C4-2B (cell line): ENCODE results near the gene KATNAL1.

Experiments used
- ZFX ChIP-seq: fragments of 450-650 bp; IDR thresholded peaks from 2 replicates; pipeline ENCODE4 v1.6.1; 2017
- TF ChIP-seq, protein P1 (sequence below): fragments of 450-650 bp; conservative IDR thresholded peaks from 2 replicates; pipeline ENCODE4 v1.5.1; 2017; ENCODE audit warnings: mild to moderate bottlenecking

DNA sequence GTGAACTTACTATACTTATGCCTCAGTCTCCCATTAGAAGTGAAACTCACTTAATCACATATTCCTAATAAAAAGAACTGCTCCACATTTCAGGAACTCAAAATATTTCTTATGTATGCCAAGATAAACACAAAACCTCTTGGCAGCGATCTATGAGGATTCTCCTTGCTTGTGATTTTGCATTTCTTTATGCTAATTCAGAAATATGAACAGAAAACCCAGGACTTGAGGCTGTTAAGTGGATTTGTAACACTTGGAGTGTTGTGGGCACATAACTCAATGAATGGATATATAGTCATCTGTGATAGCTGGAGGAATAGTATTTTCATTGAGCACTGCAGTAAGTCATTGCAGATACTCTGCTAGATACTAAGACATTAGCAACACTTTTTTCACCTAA is 5.6 kb upstream of the KATNAL1 start:
- TF ChIP-seq, protein P1, sequence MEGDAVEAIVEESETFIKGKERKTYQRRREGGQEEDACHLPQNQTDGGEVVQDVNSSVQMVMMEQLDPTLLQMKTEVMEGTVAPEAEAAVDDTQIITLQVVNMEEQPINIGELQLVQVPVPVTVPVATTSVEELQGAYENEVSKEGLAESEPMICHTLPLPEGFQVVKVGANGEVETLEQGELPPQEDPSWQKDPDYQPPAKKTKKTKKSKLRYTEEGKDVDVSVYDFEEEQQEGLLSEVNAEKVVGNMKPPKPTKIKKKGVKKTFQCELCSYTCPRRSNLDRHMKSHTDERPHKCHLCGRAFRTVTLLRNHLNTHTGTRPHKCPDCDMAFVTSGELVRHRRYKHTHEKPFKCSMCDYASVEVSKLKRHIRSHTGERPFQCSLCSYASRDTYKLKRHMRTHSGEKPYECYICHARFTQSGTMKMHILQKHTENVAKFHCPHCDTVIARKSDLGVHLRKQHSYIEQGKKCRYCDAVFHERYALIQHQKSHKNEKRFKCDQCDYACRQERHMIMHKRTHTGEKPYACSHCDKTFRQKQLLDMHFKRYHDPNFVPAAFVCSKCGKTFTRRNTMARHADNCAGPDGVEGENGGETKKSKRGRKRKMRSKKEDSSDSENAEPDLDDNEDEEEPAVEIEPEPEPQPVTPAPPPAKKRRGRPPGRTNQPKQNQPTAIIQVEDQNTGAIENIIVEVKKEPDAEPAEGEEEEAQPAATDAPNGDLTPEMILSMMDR, result no peak
- TF ChIP-seq ZFX, result no peak
